GM12878 (cell line): Measurements from ENCODE around the gene ALDH1A2. TPM values are rescaled to one million over a fixed set of nuclear protein-coding genes. Genes with fewer than 3 reads are reported as not detected.

ENCODE experiments used
- ATF3 ChIP-seq: IDR thresholded peaks from 2 replicates; pipeline ENCODE4 v1.6.1; 2011; ENCODE audit warnings: low read depth, mild to moderate bottlenecking, low read length, moderate library complexity, borderline replicate concordance; ENCODE audit errors: extremely low read depth
- HCFC1 ChIP-seq: fragments of 150-350 bp; IDR thresholded peaks from 2 replicates; pipeline ENCODE4 v1.6.1; 2014; ENCODE audit warnings: low read length
- KLF5 ChIP-seq: fragments of 450-650 bp; IDR thresholded peaks from 2 replicates; pipeline ENCODE4 v1.6.1; 2014; ENCODE audit warnings: mild to moderate bottlenecking; ENCODE audit not compliant: partially characterized antibody
- MYC ChIP-seq: IDR thresholded peaks from 2 replicates; pipeline ENCODE4 v1.6.1; 2011; ENCODE audit warnings: mild to moderate bottlenecking, low read length, moderate library complexity, inconsistent platforms; ENCODE audit not compliant: insufficient read depth, insufficient replicate concordance, insufficient read length, severe bottlenecking
- SREBF2 ChIP-seq: IDR thresholded peaks from 2 replicates; pipeline ENCODE4 v1.6.1; 2012; ENCODE audit warnings: mild to moderate bottlenecking, low read length
- TCF3 ChIP-seq: IDR thresholded peaks from 2 replicates; pipeline ENCODE4 v1.6.1; 2012; ENCODE audit warnings: low read depth, mild to moderate bottlenecking, low read length, borderline replicate concordance; ENCODE audit not compliant: insufficient read depth
- ZBTB4 ChIP-seq: fragments of 450-650 bp; formaldehyde crosslinking; IDR thresholded peaks from 2 replicates; pipeline ENCODE4 v1.4.0; 2022; ENCODE audit warnings: mild to moderate bottlenecking, moderate library complexity
- polyA plus RNA-seq, 11 experiments: library from polyadenylated mRNA; depleted of rRNA in 4 of 11; unstranded in 6 of 11; stranded (reverse) in 5 of 11; fragments of >200 nt; fragmentation: Nextera tagmentation in 4 of 11; fragmentation: Illumina TruSeq in 1 of 11; extraction: Ambion mirVana in 4 of 11; extraction: Trizol in 1 of 11; gene quantifications; 1 replicate in 1 of 11; 2 replicates in 10 of 11; pipeline versions ENCODE4 v1.2.1 to v1.2.3, GENCODE V29; 2011 to 2016; ENCODE audit warnings: inconsistent platforms in 2 of 11, missing spikeins in 2 of 11, low read depth in 1 of 11
- total RNA-seq, 4 experiments: library from RNA; depleted of rRNA in 3 of 4; stranded (reverse); fragments of >200 nt in 3 of 4; fragmentation: Illumina TruSeq in 1 of 4; extraction: Trizol in 1 of 4; gene quantifications; 2 replicates each; pipeline versions ENCODE4 v1.2.1 to v1.2.3, GENCODE V29; 2013 to 2021
- TF ChIP-seq, protein P1 (sequence below): fragments of 450-650 bp; IDR thresholded peaks from 2 replicates; pipeline ENCODE4 v1.6.1; 2017; ENCODE audit warnings: mild to moderate bottlenecking, low read depth, inconsistent platforms; ENCODE audit not compliant: poor library complexity, severe bottlenecking
- TF ChIP-seq, protein P2 (sequence below): fragments of 450-650 bp; IDR thresholded peaks from 2 replicates; pipeline ENCODE4 v1.6.1; 2014; ENCODE audit warnings: mild to moderate bottlenecking

The ALDH1A2 gene
- total and polyA plus RNA-seq, 10 of the 15 experiments (the other 5 are each of a cell fraction or from before 2014, with no cell fraction given), result 0.06 to 0.92 (median 0.18) TPM; not detected in 5

- TF ChIP-seq ZBTB4 (CRISPR knock-in tag) (no peak), TCF3 (no peak), SREBF2 (no peak), ATF3 (no peak), HCFC1 (no peak), MYC (no peak), KLF5 (no peak)
- TF ChIP-seq, protein P1, sequence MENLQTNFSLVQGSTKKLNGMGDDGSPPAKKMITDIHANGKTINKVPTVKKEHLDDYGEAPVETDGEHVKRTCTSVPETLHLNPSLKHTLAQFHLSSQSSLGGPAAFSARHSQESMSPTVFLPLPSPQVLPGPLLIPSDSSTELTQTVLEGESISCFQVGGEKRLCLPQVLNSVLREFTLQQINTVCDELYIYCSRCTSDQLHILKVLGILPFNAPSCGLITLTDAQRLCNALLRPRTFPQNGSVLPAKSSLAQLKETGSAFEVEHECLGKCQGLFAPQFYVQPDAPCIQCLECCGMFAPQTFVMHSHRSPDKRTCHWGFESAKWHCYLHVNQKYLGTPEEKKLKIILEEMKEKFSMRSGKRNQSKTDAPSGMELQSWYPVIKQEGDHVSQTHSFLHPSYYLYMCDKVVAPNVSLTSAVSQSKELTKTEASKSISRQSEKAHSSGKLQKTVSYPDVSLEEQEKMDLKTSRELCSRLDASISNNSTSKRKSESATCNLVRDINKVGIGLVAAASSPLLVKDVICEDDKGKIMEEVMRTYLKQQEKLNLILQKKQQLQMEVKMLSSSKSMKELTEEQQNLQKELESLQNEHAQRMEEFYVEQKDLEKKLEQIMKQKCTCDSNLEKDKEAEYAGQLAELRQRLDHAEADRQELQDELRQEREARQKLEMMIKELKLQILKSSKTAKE, result no peak
- TF ChIP-seq, protein P2, sequence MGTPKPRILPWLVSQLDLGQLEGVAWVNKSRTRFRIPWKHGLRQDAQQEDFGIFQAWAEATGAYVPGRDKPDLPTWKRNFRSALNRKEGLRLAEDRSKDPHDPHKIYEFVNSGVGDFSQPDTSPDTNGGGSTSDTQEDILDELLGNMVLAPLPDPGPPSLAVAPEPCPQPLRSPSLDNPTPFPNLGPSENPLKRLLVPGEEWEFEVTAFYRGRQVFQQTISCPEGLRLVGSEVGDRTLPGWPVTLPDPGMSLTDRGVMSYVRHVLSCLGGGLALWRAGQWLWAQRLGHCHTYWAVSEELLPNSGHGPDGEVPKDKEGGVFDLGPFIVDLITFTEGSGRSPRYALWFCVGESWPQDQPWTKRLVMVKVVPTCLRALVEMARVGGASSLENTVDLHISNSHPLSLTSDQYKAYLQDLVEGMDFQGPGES, result no peak
- TF ChIP-seq, all 136 proteins: peak for 0
These were observed 122.3 kb downstream of the ALDH1A2 start (continued) for GRCh38 chr15:57943171-57943570.
